ENCODE measurements around the gene CLDN5. TPM values are rescaled to one million over a fixed set of nuclear protein-coding genes. Genes with fewer than 3 reads are reported as not detected.

Gene CLDN5
- total RNA-seq, 1 experiment from 2014 or later: 0.44 TPM

GRCh38 chr22:19482297-19482696, 41.9 kb downstream of the CLDN5 start:
- Histone ChIP-seq H3K79me2 (ENCODE audit: insufficient read depth, low read length) (peaks cover 16% of the 10 kb centered on the region; the same call in 1 of the 2 replicates), H3K56ac (ENCODE audit: insufficient read length, low read depth, low read length) (no peak overlapping the region), H4K20me1 (ENCODE audit: control insufficient read depth, insufficient read depth, insufficient read length) (no peaks in the 10 kb centered on the region), H3K23ac (ENCODE audit: insufficient read length, low read depth, low read length) (no peak overlapping the region), H3K27me3 (ENCODE audit: insufficient read depth, low read length) (no peaks in the 10 kb centered on the region), H3K4me2 (ENCODE audit: insufficient read depth, insufficient read length, low read length) (no peak overlapping the region), H2BK12ac (ENCODE audit: insufficient read length, low read depth, low read length) (no peak overlapping the region), H3K4me1 (ENCODE audit: insufficient read depth, low read length) (peaks cover 3% of the 10 kb centered on the region), H3K79me1 (ENCODE audit: insufficient read depth, low read depth, low read length, poor library complexity, severe bottlenecking) (no peaks in the 10 kb centered on the region), H4K8ac (replicated peaks; ENCODE audit: insufficient read length, low read depth, low read length) (no peak overlapping the region), H3K18ac (ENCODE audit: insufficient read length, low read depth, low read length) (no peak overlapping the region), H2BK5ac (ENCODE audit: insufficient read length, low read length) (no peak overlapping the region), H3K4ac (ENCODE audit: low read depth, low read length) (no peak overlapping the region), H2AFZ (ENCODE audit: low read length) (no peak overlapping the region), H4K5ac (ENCODE audit: insufficient read length, low read depth, low read length) (no peak overlapping the region), H2BK15ac (ENCODE audit: low read depth, low read length) (no peak overlapping the region), H4K91ac (ENCODE audit: insufficient read length, low read depth, low read length) (no peak overlapping the region), H3T11ph (ENCODE audit: low read length) (no peak overlapping the region), H3K27ac (ENCODE audit: insufficient read length, low read depth, low read length) (no peak overlapping the region), H3K23me2 (ENCODE audit: insufficient read length, low read depth, low read length, poor library complexity, severe bottlenecking) (peaks cover 13% of the 10 kb centered on the region), H2BK120ac (ENCODE audit: low read depth, low read length, poor library complexity, severe bottlenecking) (no peak overlapping the region), H2AK5ac (ENCODE audit: insufficient read length, low read length) (no peak overlapping the region), H3K9me3 (ENCODE audit: control insufficient read depth, low read depth, low read length) (no peaks in the 10 kb centered on the region), H3K14ac (ENCODE audit: insufficient read depth, low read length) (no peak overlapping the region), H3K9ac (ENCODE audit: extremely low read depth, insufficient read length, low read length) (no peak overlapping the region), H2BK20ac (ENCODE audit: low read depth, low read length, poor library complexity, severe bottlenecking) (no peak overlapping the region)
- TF ChIP-seq CTCF (conservative IDR thresholded peaks at IDR 0.05): no peak
- no peak overlapping the region for H3K4me3 Mint-ChIP-seq
- no CpG with 5 or more reads among the region's 9 CpGs for WGBS (ENCODE audit: extremely low coverage, insufficient read length, low lambda C conversion rate)
- DNase-seq: no peak
- peaks cover 17 to 18% of the 10 kb centered on the region in 2 experiments for H3K4me1 Mint-ChIP-seq
- no peaks in the 10 kb centered on the region for H3K9me3 Mint-ChIP-seq
- H3K27ac Mint-ChIP-seq: no peak overlapping the region
- H3K36me3 Mint-ChIP-seq (ENCODE audit: insufficient read depth in 1 of 3, low read depth in 3 of 3): peaks cover 26 to 46% (median 40%) of the 10 kb centered on the region in 3 experiments
- H3K27me3 Mint-ChIP-seq (ENCODE audit: low read depth): no peaks in the 10 kb centered on the region; the same call in 1 of the 2 replicates

All from H9 (cell line).